K562 (cell line): Measurements from ENCODE around the gene C1QTNF8. TPM values are rescaled to one million over a fixed set of nuclear protein-coding genes. Genes with fewer than 3 reads are reported as not detected.

Experiments used
- ATAC-seq: fragments of 200-7000 bp; cut with Tn5 transposase; 3 replicates; pipeline ENCODE4 v1.9.1; 2020; ENCODE audit warnings: moderate library complexity
- BruUV-seq: library from RNA; stranded (reverse); fragments of 400-500 nt; replicated peaks from 2 replicates; lab custom pipeline; 2021; lab: Mats Ljungman, UMichigan
- CTCF ChIA-PET: fragments of 300-600 bp; formaldehyde crosslinking; extraction: SDS; loops from one replicate; lab custom pipeline; 2021; ENCODE audit warnings: low intra/inter-chr PET ratio; lab: Yijun Ruan, JAX
- POLR2A ChIA-PET: fragments of 300-600, 350-650 bp; sonication (Branson Sonifier 250); formaldehyde crosslinking; extraction: SDS; loops from one replicate; lab custom pipeline; 2021; ENCODE audit warnings: antibody characterized with exemption, inconsistent platforms; lab: Yijun Ruan, JAX
- DNase-seq, 4 experiments: peaks; one replicate each; pipeline versions ENCODE4 v3.0.0 to v3.0.0-alpha.2; 2011 to 2018; ENCODE audit warnings: low spot score in 3 of 4, mixed read lengths in 3 of 4; ENCODE audit errors: extremely low read depth in 1 of 4
- FAIRE-seq: peaks from 2 replicates; lab custom pipeline; 2011; peaks lifted over from hg19 to GRCh38; lab: Jason Lieb, UNC
- H2AFZ ChIP-seq: 2 replicates; pipeline ENCODE4 v1.6.0; 2011; ENCODE audit warnings: low read depth, low read length, control low read depth, inconsistent platforms
- H3K27ac ChIP-seq: fragments of 200-600 bp; 3 replicates; pipeline ENCODE4 v1.8.0; 2011; ENCODE audit warnings: low read depth, mild to moderate bottlenecking, control low read depth, inconsistent platforms, low read length, moderate library complexity, mixed read lengths; ENCODE audit errors: extremely low read depth
- H3K27me3 ChIP-seq, 2 experiments: fragments of 300-600 bp in 1 of 2; 2 replicates in 1 of 2; 3 replicates in 1 of 2; pipeline versions ENCODE4 v1.6.0 to v1.8.0; 2011; ENCODE audit warnings: inconsistent platforms in 2 of 2, low read length in 2 of 2, mild to moderate bottlenecking in 1 of 2, mixed read lengths in 1 of 2, moderate library complexity in 1 of 2; ENCODE audit not compliant: control insufficient read depth in 2 of 2, insufficient read depth in 2 of 2
- H3K36me3 ChIP-seq: fragments of 300-600 bp; 3 replicates; pipeline ENCODE4 v1.8.0; 2011; ENCODE audit warnings: mild to moderate bottlenecking, low read length, inconsistent platforms; ENCODE audit not compliant: control insufficient read depth, insufficient read depth
- H3K4me1 ChIP-seq, 2 experiments: fragments of 200-600 bp in 1 of 2; replicated peaks in 1 of 2; 2 replicates in 1 of 2; 3 replicates in 1 of 2; pipeline versions ENCODE4 v1.5.1 to v1.8.0; 2011; ENCODE audit warnings: inconsistent platforms in 2 of 2, low read length in 2 of 2, mild to moderate bottlenecking in 1 of 2, mixed read lengths in 1 of 2, moderate library complexity in 1 of 2; ENCODE audit not compliant: control insufficient read depth in 2 of 2, insufficient read depth in 2 of 2
- H3K4me2 ChIP-seq: 2 replicates; pipeline ENCODE4 v1.6.1; 2011; ENCODE audit warnings: low read length, control low read depth, inconsistent platforms, mixed read lengths; ENCODE audit not compliant: insufficient read depth
- H3K4me3 ChIP-seq: fragments of 200-600 bp; sonication (generic), shearing (Covaris generic); 2 replicates; pipeline ENCODE4 v1.5.1; 2016; ENCODE audit warnings: control low read depth, inconsistent platforms
- H3K79me2 ChIP-seq: fragments of 200-600 bp; 3 replicates; pipeline ENCODE4 v1.8.0; 2011; ENCODE audit warnings: low read length, inconsistent platforms; ENCODE audit not compliant: control insufficient read depth, insufficient read depth
- H3K9ac ChIP-seq, 2 experiments: 2 replicates each; pipeline versions ENCODE4 v1.6.0 to v1.6.1; 2011; ENCODE audit warnings: low read depth in 2 of 2, low read length in 2 of 2, control low read depth in 1 of 2, inconsistent platforms in 1 of 2, mild to moderate bottlenecking in 1 of 2, mixed read lengths in 1 of 2; ENCODE audit not compliant: insufficient read depth in 1 of 2
- H3K9me1 ChIP-seq: one replicate; pipeline ENCODE4 v1.6.0; 2011; ENCODE audit warnings: inconsistent platforms, mild to moderate bottlenecking, low read length, moderate library complexity; ENCODE audit not compliant: control insufficient read depth, insufficient read depth
- H3K9me3 ChIP-seq: replicated peaks from 2 replicates; pipeline ENCODE4 v1.5.1; 2011; ENCODE audit warnings: low read depth, low read length, inconsistent platforms; ENCODE audit not compliant: control insufficient read depth, insufficient read depth
- H4K20me1 ChIP-seq: replicated peaks from 2 replicates; pipeline ENCODE4 v1.6.1; 2011; ENCODE audit warnings: low read length, inconsistent platforms, mixed read lengths; ENCODE audit not compliant: control insufficient read depth, insufficient read depth
- CTBP1 ChIP-seq: fragments of 450-650 bp; IDR thresholded peaks from 2 replicates; pipeline ENCODE4 v1.6.1; 2016; ENCODE audit warnings: borderline replicate concordance
- FOXP1 ChIP-seq: sonication (generic); formaldehyde crosslinking; IDR thresholded peaks from 2 replicates; pipeline ENCODE4 v1.8.0; 2022; ENCODE audit warnings: mild to moderate bottlenecking, missing genetic modification reagents
- HMBOX1 ChIP-seq: sonication (generic); IDR thresholded peaks from 2 replicates; pipeline ENCODE4 v1.6.1; 2016
- PREB ChIP-seq: sonication (generic); formaldehyde crosslinking; IDR thresholded peaks from 2 replicates; pipeline ENCODE4 v1.8.1; 2023; ENCODE audit warnings: mild to moderate bottlenecking, missing genetic modification reagents
- SAFB2 ChIP-seq: fragments of 200-400 bp; formaldehyde crosslinking; IDR thresholded peaks from 2 replicates; pipeline ENCODE4 v1.6.1; 2018; ENCODE audit warnings: borderline replicate concordance, low read length, low read depth, moderate library complexity; ENCODE audit not compliant: severe bottlenecking
- SNRNP70 ChIP-seq: fragments of 200-400 bp; formaldehyde crosslinking; optimal IDR thresholded peaks from 2 replicates; pipeline ENCODE3; 2017; ENCODE audit warnings: low read depth, low read length
- ZHX1 ChIP-seq: fragments of 150-350 bp; conservative IDR thresholded peaks from 2 replicates; pipeline ENCODE4 v1.6.1; 2014; ENCODE audit warnings: low read length
- ZNF384 ChIP-seq: IDR thresholded peaks from 2 replicates; pipeline ENCODE4 v1.6.1; 2012; ENCODE audit warnings: low read depth, low read length, improper control_type of control experiment
- WGBS: fragments of 100-300 bp; shearing (Covaris generic); methylation state at CpG from one replicate; pipeline ENCODE4 v1.1.6; 2016; ENCODE audit warnings: low coverage, mixed read lengths; ENCODE audit not compliant: insufficient coverage; ENCODE audit errors: missing lambda C conversion rate; 5-methylcytosine and 5-hydroxymethylcytosine counted together
- in situ Hi-C: fragments of 300-500 bp; cut with MboI; formaldehyde crosslinking; loops from 4 replicates; pipeline ENCODE4 v1.15.0; 2018; ENCODE audit warnings: inconsistent platforms, mixed read lengths
- intact Hi-C: fragments of 100-400 bp; cut with micrococcal nuclease; formaldehyde crosslinking; loops from 2 replicates; pipeline ENCODE4 v1.14.2; 2022
- polyA plus RNA-seq, 8 experiments: library from polyadenylated mRNA; depleted of rRNA in 4 of 8; stranded (reverse) in 5 of 8; unstranded in 3 of 8; fragments of >200 nt; fragmentation: Nextera tagmentation in 2 of 8; fragmentation: Illumina TruSeq in 1 of 8; extraction: Ambion mirVana in 2 of 8; extraction: Trizol in 1 of 8; gene quantifications; 2 replicates each; pipeline versions ENCODE4 v1.2.1 to v1.2.3, GENCODE V29; 2011 to 2014; ENCODE audit warnings: inconsistent platforms in 1 of 8, missing spikeins in 1 of 8
- total RNA-seq, 7 experiments: library from RNA; depleted of rRNA in 6 of 7; stranded (reverse); fragments of >200 nt in 6 of 7; fragmentation: Illumina TruSeq in 2 of 7; extraction: Trizol in 2 of 7; gene quantifications; 2 replicates each; pipeline versions ENCODE4 v1.2.1 to v1.2.3, GENCODE V29; 2011 to 2021; ENCODE audit warnings: low replicate concordance in 1 of 7
- TF ChIP-seq, protein P1 (sequence below): sonication (generic); formaldehyde crosslinking; IDR thresholded peaks from 2 replicates; pipeline ENCODE4 v1.5.0; 2020; ENCODE audit warnings: missing genetic modification reagents

The C1QTNF8 gene
- total and polyA plus RNA-seq, 9 of the 15 experiments (the other 6 are each of a cell fraction or from before 2014, with no cell fraction given), result not detected

DNA sequence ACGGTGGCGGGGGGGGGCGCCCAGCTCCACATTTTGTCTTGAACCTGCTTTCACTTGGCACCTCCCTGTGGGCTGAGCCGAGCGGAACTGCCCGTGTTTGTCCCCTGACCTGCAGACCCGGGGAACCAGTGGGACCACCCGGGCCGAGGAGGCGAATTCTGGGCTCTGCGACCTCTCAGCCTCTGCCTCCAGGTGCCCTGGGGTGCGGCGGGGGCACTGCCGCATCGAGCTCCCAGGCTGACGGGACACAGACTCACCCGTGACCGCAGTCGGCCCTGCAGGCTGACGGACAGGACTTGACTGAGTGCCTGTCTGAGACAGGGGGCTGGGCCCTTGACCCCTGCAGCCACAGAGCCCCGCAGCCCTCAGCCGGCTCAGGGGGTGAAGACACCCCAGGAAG is 11.1 kb upstream of the C1QTNF8 start:
- H3K4me2 ChIP-seq, result no peak overlapping the region
- in situ Hi-C loops (no loop called here), intact Hi-C loops (loop anchor here (2.0 kb wide), 1 partner anchor 88 kb away; no protein-coding TSS in a partner anchor)
- no peak overlapping the region for H3K9ac ChIP-seq
- no peaks in the 10 kb centered on the region for H3K79me2 ChIP-seq
- FAIRE-seq (no peak), ATAC-seq (no peak), DNase-seq (no peak)
- ChIA-PET CTCF (interaction anchor here (0.9 to 4.3 kb wide), 2 partner anchors 87 to 705 kb away, joined by 7 to 38 read pairs; no protein-coding TSS in a partner anchor), POLR2A (no interaction called here)
- peaks cover 3% of the 10 kb centered on the region for H3K9me1 ChIP-seq
- H3K4me1 ChIP-seq, result peaks cover 0 to 60% of the 10 kb centered on the region in 2 experiments; a peak in 2 of 5 replicates
- 2% methylated on average over 13 of the region's 22 CpGs for WGBS
- TF ChIP-seq FOXP1 (CRISPR knock-in tag) (no peak), CTBP1 (no peak), SAFB2 (no peak), HMBOX1 (no peak), ZHX1 (no peak), ZNF384 (no peak), PREB (CRISPR knock-in tag) (no peak), SNRNP70 (no peak)
- TF ChIP-seq, protein P1, sequence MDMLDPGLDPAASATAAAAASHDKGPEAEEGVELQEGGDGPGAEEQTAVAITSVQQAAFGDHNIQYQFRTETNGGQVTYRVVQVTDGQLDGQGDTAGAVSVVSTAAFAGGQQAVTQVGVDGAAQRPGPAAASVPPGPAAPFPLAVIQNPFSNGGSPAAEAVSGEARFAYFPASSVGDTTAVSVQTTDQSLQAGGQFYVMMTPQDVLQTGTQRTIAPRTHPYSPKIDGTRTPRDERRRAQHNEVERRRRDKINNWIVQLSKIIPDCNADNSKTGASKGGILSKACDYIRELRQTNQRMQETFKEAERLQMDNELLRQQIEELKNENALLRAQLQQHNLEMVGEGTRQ (CRISPR knock-in tag), result no peak
- peaks cover 32 to 63% of the 10 kb centered on the region in 2 experiments for H3K27me3 ChIP-seq
- peaks cover 27% of the 10 kb centered on the region for H4K20me1 ChIP-seq
- no peaks in the 10 kb centered on the region for H3K9me3 ChIP-seq
- no peak overlapping the region for H3K27ac ChIP-seq
- no peaks in the 10 kb centered on the region for H3K36me3 ChIP-seq
- BruUV-seq, result no TSS peak
- no peak overlapping the region for H2AFZ ChIP-seq
- H3K4me3 ChIP-seq, result no peak overlapping the region
